Fibroblast of lung (primary cell): ENCODE results near the gene ITGA7. TPM values are rescaled to one million over a fixed set of nuclear protein-coding genes. Genes with fewer than 3 reads are reported as not detected.

Experiments
- DNase-seq, 2 donors: peaks; one replicate each; pipeline versions ENCODE4 v3.0.0 to v3.0.0-alpha.2; 2010; ENCODE audit warnings: low read depth in 2 of 2
- H2AFZ ChIP-seq: 2 replicates; pipeline ENCODE4 v1.5.1; 2012; ENCODE audit warnings: low read length, control low read depth, inconsistent platforms
- H3K27ac ChIP-seq: 2 replicates; pipeline ENCODE4 v1.5.1; 2011; ENCODE audit warnings: low read length, control low read depth; ENCODE audit not compliant: insufficient read depth
- H3K27me3 ChIP-seq: 2 replicates; pipeline ENCODE4 v1.5.1; 2011; ENCODE audit warnings: mild to moderate bottlenecking, low read length; ENCODE audit not compliant: control insufficient read depth, insufficient read depth
- H3K36me3 ChIP-seq: 2 replicates; pipeline ENCODE4 v1.5.1; 2011; ENCODE audit warnings: low read length; ENCODE audit not compliant: control insufficient read depth, insufficient read depth
- H3K4me1 ChIP-seq: 2 replicates; pipeline ENCODE4 v1.5.1; 2011; ENCODE audit warnings: low read length; ENCODE audit not compliant: control insufficient read depth, insufficient read depth; ENCODE audit errors: extremely low read depth
- H3K4me2 ChIP-seq: 2 replicates; pipeline ENCODE4 v1.5.1; 2011; ENCODE audit warnings: low read length, control low read depth; ENCODE audit not compliant: insufficient read depth; ENCODE audit errors: extremely low read depth
- H3K4me3 ChIP-seq, 4 experiments: fragments of 200-600 bp in 1 of 4; sonication (generic) in 1 of 4; replicated peaks in 1 of 4; 2 replicates each; pipeline ENCODE4 v1.5.1; 2011 to 2016; ENCODE audit warnings: low read length in 4 of 4, low read depth in 3 of 4, mild to moderate bottlenecking in 3 of 4, control low read depth in 2 of 4, inconsistent platforms in 1 of 4, mixed read lengths in 1 of 4; ENCODE audit not compliant: insufficient read depth in 1 of 4; ENCODE audit errors: control extremely low read depth in 1 of 4
- H3K79me2 ChIP-seq: 2 replicates; pipeline ENCODE4 v1.5.1; 2012; ENCODE audit warnings: mild to moderate bottlenecking, low read length, inconsistent platforms; ENCODE audit not compliant: control insufficient read depth, insufficient read depth
- H3K9ac ChIP-seq: 2 replicates; pipeline ENCODE4 v1.5.1; 2011; ENCODE audit warnings: mild to moderate bottlenecking, low read length, control low read depth; ENCODE audit not compliant: insufficient read depth
- H3K9me3 ChIP-seq: 2 replicates; pipeline ENCODE4 v1.5.1; 2012; ENCODE audit warnings: low read depth, low read length; ENCODE audit not compliant: control insufficient read depth, insufficient read depth
- H4K20me1 ChIP-seq: 2 replicates; pipeline ENCODE4 v1.5.1; 2011; ENCODE audit warnings: low read length; ENCODE audit not compliant: control insufficient read depth, insufficient read depth; ENCODE audit errors: extremely low read depth
- EZH2 ChIP-seq: IDR thresholded peaks from 2 replicates; pipeline ENCODE4 v1.5.1; 2012; ENCODE audit warnings: low read length, control low read depth, mild to moderate bottlenecking; ENCODE audit errors: missing control alignments
- polyA plus RNA-seq, 2 donors: library from polyadenylated mRNA; depleted of rRNA in 1 of 2; stranded (reverse) in 1 of 2; unstranded in 1 of 2; fragments of >200 nt; gene quantifications; 2 replicates each; pipeline ENCODE4 v1.2.1, GENCODE V29; 2011 to 2012; ENCODE audit warnings: missing spikeins in 1 of 2
- total RNA-seq: library from RNA; depleted of rRNA; stranded (reverse); fragments of >200 nt; gene quantifications from 2 replicates; pipeline ENCODE4 v1.2.1, GENCODE V29; 2014
- TF ChIP-seq, protein P1 (sequence below), 2 donors: IDR thresholded peaks in 1 of 2; conservative IDR thresholded peaks in 1 of 2; 1 replicate in 1 of 2; 2 replicates in 1 of 2; pipeline ENCODE4 v1.5.1; 2011 to 2012; ENCODE audit warnings: low read length in 2 of 2, control low read depth in 1 of 2, inconsistent platforms in 1 of 2, low read depth in 1 of 2, mild to moderate bottlenecking in 1 of 2

ITGA7 gene
- total and polyA plus RNA-seq, 2 donors (not counting 1 experiment from before 2014, with no cell fraction given), result 42.7 to 130 TPM

DNA sequence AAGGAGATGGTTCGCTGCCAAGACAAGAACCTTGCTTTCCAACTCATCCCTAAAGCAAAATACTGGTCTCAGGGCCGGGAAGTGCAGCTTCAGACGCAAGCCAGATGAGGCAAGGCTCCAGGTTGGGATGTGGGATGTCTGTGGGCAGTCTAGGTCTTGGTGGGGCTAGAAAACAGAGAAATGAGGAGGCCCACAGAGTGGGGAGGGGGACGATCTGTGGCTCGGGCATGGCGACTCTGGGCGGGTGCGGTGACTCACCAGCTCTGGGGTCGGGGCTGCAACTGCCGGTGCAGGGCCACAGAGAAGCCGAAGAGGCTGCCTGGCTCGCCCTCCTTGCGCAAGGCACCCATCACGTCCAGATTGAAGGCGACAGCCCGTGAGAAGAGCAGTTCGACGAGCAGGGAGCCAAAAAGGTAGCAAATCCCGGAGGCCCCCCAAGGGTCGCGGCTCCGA is 459 bp downstream of the ITGA7 start:
- H3K27ac ChIP-seq, result peak overlapping the region; percentile 49
- peaks cover 25% of the 10 kb centered on the region for H3K4me1 ChIP-seq
- H3K9me3 ChIP-seq, result no peaks in the 10 kb centered on the region
- peak overlapping the region; percentile 55 to 70 (median 65) for H3K4me3 ChIP-seq
- peaks cover 28% of the 10 kb centered on the region for H3K79me2 ChIP-seq
- TF ChIP-seq, protein P1, sequence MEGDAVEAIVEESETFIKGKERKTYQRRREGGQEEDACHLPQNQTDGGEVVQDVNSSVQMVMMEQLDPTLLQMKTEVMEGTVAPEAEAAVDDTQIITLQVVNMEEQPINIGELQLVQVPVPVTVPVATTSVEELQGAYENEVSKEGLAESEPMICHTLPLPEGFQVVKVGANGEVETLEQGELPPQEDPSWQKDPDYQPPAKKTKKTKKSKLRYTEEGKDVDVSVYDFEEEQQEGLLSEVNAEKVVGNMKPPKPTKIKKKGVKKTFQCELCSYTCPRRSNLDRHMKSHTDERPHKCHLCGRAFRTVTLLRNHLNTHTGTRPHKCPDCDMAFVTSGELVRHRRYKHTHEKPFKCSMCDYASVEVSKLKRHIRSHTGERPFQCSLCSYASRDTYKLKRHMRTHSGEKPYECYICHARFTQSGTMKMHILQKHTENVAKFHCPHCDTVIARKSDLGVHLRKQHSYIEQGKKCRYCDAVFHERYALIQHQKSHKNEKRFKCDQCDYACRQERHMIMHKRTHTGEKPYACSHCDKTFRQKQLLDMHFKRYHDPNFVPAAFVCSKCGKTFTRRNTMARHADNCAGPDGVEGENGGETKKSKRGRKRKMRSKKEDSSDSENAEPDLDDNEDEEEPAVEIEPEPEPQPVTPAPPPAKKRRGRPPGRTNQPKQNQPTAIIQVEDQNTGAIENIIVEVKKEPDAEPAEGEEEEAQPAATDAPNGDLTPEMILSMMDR (conservative IDR thresholded peaks at IDR 0.05 in 1 of 2, IDR thresholded peaks at IDR 0.05 in 1 of 2; ENCODE audit: low read depth in 1 of 2, low read length in 2 of 2), result no peak
- no peak for TF ChIP-seq EZH2
- H2AFZ ChIP-seq, result peak overlapping the region; percentile 52
- H4K20me1 ChIP-seq, result no peaks in the 10 kb centered on the region
- peak overlapping the region; percentile 79 for H3K4me2 ChIP-seq
- no peaks in the 10 kb centered on the region for H3K36me3 ChIP-seq
- no peaks in the 10 kb centered on the region for H3K27me3 ChIP-seq
- DNase-seq, result no peak
- peak overlapping the region; percentile 59 for H3K9ac ChIP-seq

DNA sequence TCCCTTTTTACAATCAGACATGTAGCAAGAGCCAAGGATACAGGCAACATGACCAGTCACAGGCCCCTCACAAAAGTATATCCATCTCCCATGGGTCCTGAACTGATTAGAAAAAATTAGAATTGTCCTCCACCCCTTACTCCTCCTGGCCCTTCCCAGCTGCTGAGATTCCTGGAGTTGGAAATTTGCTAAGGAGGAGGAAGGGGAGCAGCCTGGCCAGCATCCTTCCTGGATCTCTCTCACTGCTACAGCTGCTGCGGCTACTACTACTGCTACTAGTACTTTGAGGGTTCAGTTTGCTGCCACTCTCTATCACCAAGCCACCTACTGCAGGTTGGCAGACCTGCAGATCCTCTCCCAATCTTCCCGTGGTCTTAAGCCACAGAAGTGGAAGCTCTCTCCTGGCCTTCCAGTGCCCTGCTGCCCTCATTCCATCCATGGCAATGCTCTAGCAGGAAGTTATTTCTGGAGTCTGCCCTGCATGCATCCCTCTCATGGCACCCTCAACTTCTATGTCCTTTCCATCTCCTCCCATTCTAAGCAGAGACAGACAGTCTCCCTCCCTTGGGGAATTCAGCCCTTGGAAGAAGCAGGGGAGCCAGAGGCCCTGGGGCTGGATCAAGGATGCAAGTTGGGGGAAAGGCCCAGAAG is 1.0 kb downstream of the ITGA7 start:
- H3K27ac ChIP-seq, result no peak overlapping the region
- peak overlapping the region; percentile 59 for H3K9ac ChIP-seq
- H3K4me3 ChIP-seq, result peak overlapping the region; percentile 55 to 70 (median 65)
- H3K9me3 ChIP-seq, result no peaks in the 10 kb centered on the region
- no peaks in the 10 kb centered on the region for H3K36me3 ChIP-seq
- H3K4me1 ChIP-seq, result peaks cover 20% of the 10 kb centered on the region
- peak overlapping the region; percentile 79 for H3K4me2 ChIP-seq
- H3K27me3 ChIP-seq, result no peaks in the 10 kb centered on the region
- no peak for DNase-seq
- H3K79me2 ChIP-seq, result peaks cover 28% of the 10 kb centered on the region
- no peak overlapping the region for H2AFZ ChIP-seq
- TF ChIP-seq, protein P1 (conservative IDR thresholded peaks at IDR 0.05 in 1 of 2, IDR thresholded peaks at IDR 0.05 in 1 of 2; ENCODE audit: low read depth in 1 of 2, low read length in 2 of 2), result no peak
- no peak for TF ChIP-seq EZH2
- no peaks in the 10 kb centered on the region for H4K20me1 ChIP-seq

DNA sequence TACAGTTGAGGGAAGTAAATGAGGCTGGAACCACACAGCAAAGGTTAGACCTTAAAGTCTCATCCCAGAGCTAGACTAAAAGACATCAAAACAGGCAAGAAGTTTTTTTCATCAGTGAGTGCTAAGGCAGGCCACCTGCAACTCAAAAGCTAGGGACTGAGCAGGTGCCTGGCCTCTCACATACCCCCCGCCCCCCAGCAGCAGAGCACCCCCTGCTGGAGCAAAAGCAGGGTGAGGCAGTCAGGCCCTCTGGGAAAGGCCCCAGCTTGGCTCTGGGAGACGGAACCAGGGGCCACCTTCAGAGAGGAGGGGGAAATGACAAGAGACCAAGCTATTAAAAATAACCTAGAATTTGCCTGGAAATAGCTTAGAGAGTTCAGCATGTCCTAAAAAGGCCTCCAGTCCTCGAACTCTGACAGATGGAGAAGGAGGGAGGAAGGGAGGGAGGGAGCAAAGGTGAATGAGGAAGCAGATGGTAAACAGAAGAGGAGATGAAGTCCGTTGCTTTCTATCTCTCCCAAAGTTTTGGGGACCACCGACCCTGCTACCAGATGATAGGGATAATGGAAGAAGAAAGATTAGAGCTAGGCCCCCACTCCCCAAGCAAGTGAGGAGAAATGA is 1.8 kb downstream of the ITGA7 start:
- no peaks in the 10 kb centered on the region for H3K9me3 ChIP-seq
- H3K36me3 ChIP-seq, result peaks cover 2% of the 10 kb centered on the region
- peaks cover 23% of the 10 kb centered on the region for H3K4me1 ChIP-seq
- no peak for TF ChIP-seq EZH2
- TF ChIP-seq, protein P1 (conservative IDR thresholded peaks at IDR 0.05 in 1 of 2, IDR thresholded peaks at IDR 0.05 in 1 of 2; ENCODE audit: low read depth in 1 of 2, low read length in 2 of 2), result peak; percentile 32 to 50
- no peaks in the 10 kb centered on the region for H4K20me1 ChIP-seq
- no peak for DNase-seq
- H3K9ac ChIP-seq, result no peak overlapping the region
- peak overlapping the region; percentile 79 for H3K4me2 ChIP-seq
- peaks cover 28% of the 10 kb centered on the region for H3K79me2 ChIP-seq
- H3K27me3 ChIP-seq, result no peaks in the 10 kb centered on the region
- no peak overlapping the region for H2AFZ ChIP-seq
- H3K27ac ChIP-seq, result no peak overlapping the region
- H3K4me3 ChIP-seq, result peak overlapping the region in 3 of 4 experiments; percentile 55 to 70 (median 70)
